ENCODE measurements around the gene NME9. TPM values are rescaled to one million over a fixed set of nuclear protein-coding genes. Genes with fewer than 3 reads are reported as not detected.

Gene NME9
- total RNA-seq, 2 experiments from 2014 or later, result 0.80 TPM; not detected in 1

DNA sequence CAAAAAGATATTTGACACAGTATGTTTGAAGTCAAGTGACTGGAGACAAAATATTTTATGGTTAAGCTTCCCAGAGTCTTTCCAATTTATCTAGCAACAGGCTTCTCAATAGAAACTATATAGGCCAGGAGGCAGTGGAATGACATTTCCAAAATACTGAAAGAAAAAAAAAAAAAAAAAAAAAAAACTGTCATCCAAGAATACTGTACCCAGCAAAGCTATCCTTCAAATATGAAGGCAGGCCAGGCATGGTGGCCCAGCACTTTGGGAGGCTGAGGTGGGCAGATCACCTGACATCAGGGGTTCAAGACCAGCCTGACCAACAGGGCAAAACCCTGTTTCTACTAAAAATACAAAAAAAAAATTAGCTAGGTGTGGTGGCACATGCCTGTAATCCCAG, 20.9 kb downstream of the NME9 start:
- H3K4me1 ChIP-seq (ENCODE audit: insufficient read depth, low read length), result no peaks in the 10 kb centered on the region
- no peak overlapping the region for H3K4me3 ChIP-seq (ENCODE audit: low read length)
- TF ChIP-seq, protein P1, sequence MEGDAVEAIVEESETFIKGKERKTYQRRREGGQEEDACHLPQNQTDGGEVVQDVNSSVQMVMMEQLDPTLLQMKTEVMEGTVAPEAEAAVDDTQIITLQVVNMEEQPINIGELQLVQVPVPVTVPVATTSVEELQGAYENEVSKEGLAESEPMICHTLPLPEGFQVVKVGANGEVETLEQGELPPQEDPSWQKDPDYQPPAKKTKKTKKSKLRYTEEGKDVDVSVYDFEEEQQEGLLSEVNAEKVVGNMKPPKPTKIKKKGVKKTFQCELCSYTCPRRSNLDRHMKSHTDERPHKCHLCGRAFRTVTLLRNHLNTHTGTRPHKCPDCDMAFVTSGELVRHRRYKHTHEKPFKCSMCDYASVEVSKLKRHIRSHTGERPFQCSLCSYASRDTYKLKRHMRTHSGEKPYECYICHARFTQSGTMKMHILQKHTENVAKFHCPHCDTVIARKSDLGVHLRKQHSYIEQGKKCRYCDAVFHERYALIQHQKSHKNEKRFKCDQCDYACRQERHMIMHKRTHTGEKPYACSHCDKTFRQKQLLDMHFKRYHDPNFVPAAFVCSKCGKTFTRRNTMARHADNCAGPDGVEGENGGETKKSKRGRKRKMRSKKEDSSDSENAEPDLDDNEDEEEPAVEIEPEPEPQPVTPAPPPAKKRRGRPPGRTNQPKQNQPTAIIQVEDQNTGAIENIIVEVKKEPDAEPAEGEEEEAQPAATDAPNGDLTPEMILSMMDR (IDR thresholded peaks at IDR 0.05), result no peak
- intact Hi-C loops (cut with DNase I, micrococcal nuclease), result no loop called here
- Mint-ChIP-seq H3K27me3 (no peaks in the 10 kb centered on the region), H3K9me3 (peaks cover 24% of the 10 kb centered on the region), H3K4me1 (ENCODE audit: low read depth) (no peaks in the 10 kb centered on the region), H3K36me3 (ENCODE audit: low read depth) (peaks cover 19% of the 10 kb centered on the region), H3K4me3 (no peak overlapping the region), H3K27ac (no peak overlapping the region)
- DNase-seq (no peak), ATAC-seq (ENCODE audit: poor library complexity) (no peak)
- no peaks in the 10 kb centered on the region for H3K36me3 ChIP-seq (ENCODE audit: insufficient read depth, low read length)
- peaks cover 19 to 33% of the 10 kb centered on the region in 2 experiments for H3K9me3 ChIP-seq (ENCODE audit: control insufficient read depth in 1 of 2, insufficient read depth in 1 of 2, low read length in 2 of 2)
- no peaks in the 10 kb centered on the region for H3K27me3 ChIP-seq (ENCODE audit: control insufficient read depth in 1 of 2, insufficient read depth in 2 of 2, low read length in 2 of 2)
- ChIA-PET CTCF (interaction anchor here (0.7 kb wide), 1 partner anchor 30 kb away, joined by 4 read pairs; no protein-coding TSS in a partner anchor), POLR2A (no interaction called here)
- H3K27ac ChIP-seq (ENCODE audit: low read depth in 1 of 2, low read length in 2 of 2), result no peak overlapping the region

DNA sequence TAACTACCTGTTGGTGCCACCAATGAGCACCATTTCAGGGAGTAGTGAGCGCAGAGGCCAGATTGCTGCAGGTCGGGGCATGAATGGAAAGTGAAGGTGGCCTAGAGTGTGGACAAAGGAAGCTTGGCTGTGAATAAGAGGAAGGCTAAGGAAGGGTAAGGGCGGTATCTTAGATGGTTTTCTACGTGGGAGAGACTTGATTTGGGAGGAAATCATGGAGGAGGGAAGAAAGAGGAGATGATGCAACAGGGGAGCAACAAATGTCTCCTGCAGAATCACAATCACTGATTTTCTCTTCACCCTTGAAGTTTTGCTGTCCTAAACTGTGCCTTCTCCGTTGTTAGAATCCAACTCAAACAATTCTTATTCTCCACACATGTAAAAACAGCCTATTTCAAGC, 21.8 kb downstream of the NME9 start:
- Histone ChIP-seq H3K36me3 (ENCODE audit: insufficient read depth, low read length) (no peaks in the 10 kb centered on the region), H3K9me3 (ENCODE audit: control insufficient read depth in 1 of 2, insufficient read depth in 1 of 2, low read length in 2 of 2) (peaks cover 19 to 33% of the 10 kb centered on the region in 2 experiments), H3K4me3 (ENCODE audit: low read length) (no peak overlapping the region), H3K27me3 (ENCODE audit: control insufficient read depth in 1 of 2, insufficient read depth in 2 of 2, low read length in 2 of 2) (no peaks in the 10 kb centered on the region), H3K27ac (ENCODE audit: low read depth in 1 of 2, low read length in 2 of 2) (no peak overlapping the region), H3K4me1 (ENCODE audit: insufficient read depth, low read length) (no peaks in the 10 kb centered on the region)
- DNase-seq (no peak), ATAC-seq (ENCODE audit: poor library complexity) (no peak)
- Mint-ChIP-seq H3K36me3 (ENCODE audit: low read depth) (peaks cover 19% of the 10 kb centered on the region), H3K4me1 (ENCODE audit: low read depth) (no peaks in the 10 kb centered on the region), H3K9me3 (peaks cover 24% of the 10 kb centered on the region), H3K4me3 (no peak overlapping the region), H3K27ac (no peak overlapping the region), H3K27me3 (no peaks in the 10 kb centered on the region)
- POLR2A ChIA-PET, result no interaction called here
- TF ChIP-seq, protein P1 (IDR thresholded peaks at IDR 0.05), result no peak
- CTCF ChIA-PET, result no interaction called here
- intact Hi-C loops (cut with DNase I, micrococcal nuclease), result no loop called here

DNA sequence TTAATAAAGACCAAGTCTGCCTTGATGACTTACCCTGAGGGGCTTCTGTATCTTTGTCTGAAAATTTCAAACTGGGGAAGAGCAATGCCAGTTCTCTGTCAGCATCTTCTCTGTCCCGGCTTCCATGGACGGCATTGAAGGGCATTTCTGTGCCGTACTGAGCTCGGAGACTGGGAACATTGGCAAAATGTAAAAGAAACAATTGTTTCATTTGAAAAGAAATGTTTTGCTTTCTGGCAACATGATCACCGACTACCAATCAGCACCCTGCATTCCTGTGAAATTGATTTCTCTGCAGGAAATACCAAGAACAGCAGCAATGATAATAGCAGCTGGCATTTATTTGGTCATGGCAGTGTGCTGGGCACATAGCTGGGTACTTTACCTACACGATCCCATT, 26.2 kb downstream of the NME9 start:
- ChIA-PET CTCF (no interaction called here), POLR2A (no interaction called here)
- H3K27ac ChIP-seq (ENCODE audit: low read depth in 1 of 2, low read length in 2 of 2), result no peak overlapping the region
- Mint-ChIP-seq H3K27me3 (no peaks in the 10 kb centered on the region), H3K9me3 (peaks cover 8% of the 10 kb centered on the region), H3K27ac (no peak overlapping the region), H3K36me3 (ENCODE audit: low read depth) (peaks cover 22% of the 10 kb centered on the region), H3K4me1 (ENCODE audit: low read depth) (no peaks in the 10 kb centered on the region), H3K4me3 (no peak overlapping the region)
- no peaks in the 10 kb centered on the region for H3K4me1 ChIP-seq (ENCODE audit: insufficient read depth, low read length)
- H3K9me3 ChIP-seq (ENCODE audit: control insufficient read depth in 1 of 2, insufficient read depth in 1 of 2, low read length in 2 of 2), result peaks cover 5 to 10% of the 10 kb centered on the region in 2 experiments
- H3K36me3 ChIP-seq (ENCODE audit: insufficient read depth, low read length), result no peaks in the 10 kb centered on the region
- ATAC-seq (ENCODE audit: poor library complexity) (no peak), DNase-seq (no peak)
- TF ChIP-seq, protein P1 (IDR thresholded peaks at IDR 0.05), result no peak
- intact Hi-C loops (cut with DNase I, micrococcal nuclease), result no loop called here
- H3K4me3 ChIP-seq (ENCODE audit: low read length), result no peak overlapping the region
- no peaks in the 10 kb centered on the region for H3K27me3 ChIP-seq (ENCODE audit: control insufficient read depth in 1 of 2, insufficient read depth in 2 of 2, low read length in 2 of 2)

Measured in CD4-positive, alpha-beta T cell (primary cell).